PFSK-1 (cell line): ENCODE measurements around the gene MKI67.

ENCODE experiments used
- FOXP2 ChIP-seq: optimal IDR thresholded peaks from 2 replicates; pipeline ENCODE3; 2011; ENCODE audit warnings: borderline replicate concordance, control low read depth, inconsistent platforms; ENCODE audit not compliant: insufficient read depth; ENCODE audit errors: extremely low read length, extremely low read depth
- POLR2AphosphoS5 ChIP-seq: IDR thresholded peaks from 2 replicates; pipeline ENCODE4 v1.6.1; 2012; ENCODE audit warnings: low read depth, mild to moderate bottlenecking, control low read depth, low read length, moderate library complexity
- SIN3A ChIP-seq: IDR thresholded peaks from 2 replicates; pipeline ENCODE4 v1.6.1; 2012; ENCODE audit warnings: mild to moderate bottlenecking, low read length, moderate library complexity, borderline replicate concordance; ENCODE audit not compliant: insufficient read depth
- TAF1 ChIP-seq: IDR thresholded peaks from 2 replicates; pipeline ENCODE4 v1.6.1; 2012; ENCODE audit warnings: low read length, control low read depth, borderline replicate concordance; ENCODE audit not compliant: insufficient read depth
- TF ChIP-seq, protein P1 (sequence below), 2 experiments: IDR thresholded peaks; 2 replicates each; pipeline versions ENCODE4 v1.6.1 to v1.8.0; 2011 to 2012; ENCODE audit warnings: low read depth in 2 of 2, low read length in 2 of 2, control low read depth in 1 of 2, inconsistent platforms in 1 of 2, mild to moderate bottlenecking in 1 of 2, moderate library complexity in 1 of 2; ENCODE audit not compliant: insufficient read depth in 1 of 2

MKI67 gene

GRCh38 chr10:128122931-128123330 lies 3.3 kb downstream of the MKI67 start:
- TF ChIP-seq SIN3A (no peak), POLR2AphosphoS5 (no peak), FOXP2 (no peak), TAF1 (no peak)
- TF ChIP-seq, protein P1, sequence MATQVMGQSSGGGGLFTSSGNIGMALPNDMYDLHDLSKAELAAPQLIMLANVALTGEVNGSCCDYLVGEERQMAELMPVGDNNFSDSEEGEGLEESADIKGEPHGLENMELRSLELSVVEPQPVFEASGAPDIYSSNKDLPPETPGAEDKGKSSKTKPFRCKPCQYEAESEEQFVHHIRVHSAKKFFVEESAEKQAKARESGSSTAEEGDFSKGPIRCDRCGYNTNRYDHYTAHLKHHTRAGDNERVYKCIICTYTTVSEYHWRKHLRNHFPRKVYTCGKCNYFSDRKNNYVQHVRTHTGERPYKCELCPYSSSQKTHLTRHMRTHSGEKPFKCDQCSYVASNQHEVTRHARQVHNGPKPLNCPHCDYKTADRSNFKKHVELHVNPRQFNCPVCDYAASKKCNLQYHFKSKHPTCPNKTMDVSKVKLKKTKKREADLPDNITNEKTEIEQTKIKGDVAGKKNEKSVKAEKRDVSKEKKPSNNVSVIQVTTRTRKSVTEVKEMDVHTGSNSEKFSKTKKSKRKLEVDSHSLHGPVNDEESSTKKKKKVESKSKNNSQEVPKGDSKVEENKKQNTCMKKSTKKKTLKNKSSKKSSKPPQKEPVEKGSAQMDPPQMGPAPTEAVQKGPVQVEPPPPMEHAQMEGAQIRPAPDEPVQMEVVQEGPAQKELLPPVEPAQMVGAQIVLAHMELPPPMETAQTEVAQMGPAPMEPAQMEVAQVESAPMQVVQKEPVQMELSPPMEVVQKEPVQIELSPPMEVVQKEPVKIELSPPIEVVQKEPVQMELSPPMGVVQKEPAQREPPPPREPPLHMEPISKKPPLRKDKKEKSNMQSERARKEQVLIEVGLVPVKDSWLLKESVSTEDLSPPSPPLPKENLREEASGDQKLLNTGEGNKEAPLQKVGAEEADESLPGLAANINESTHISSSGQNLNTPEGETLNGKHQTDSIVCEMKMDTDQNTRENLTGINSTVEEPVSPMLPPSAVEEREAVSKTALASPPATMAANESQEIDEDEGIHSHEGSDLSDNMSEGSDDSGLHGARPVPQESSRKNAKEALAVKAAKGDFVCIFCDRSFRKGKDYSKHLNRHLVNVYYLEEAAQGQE (IDR thresholded peaks at IDR 0.05; ENCODE audit: insufficient read depth in 1 of 2, low read depth in 2 of 2, low read length in 2 of 2) = no peak

GRCh38 chr10:128121750-128122412 lies 4.3 kb downstream of the MKI67 start:
- TF ChIP-seq POLR2AphosphoS5 (no peak), SIN3A (no peak), TAF1 (no peak), FOXP2 (no peak)
- TF ChIP-seq, protein P1 (IDR thresholded peaks at IDR 0.05; ENCODE audit: insufficient read depth in 1 of 2, low read depth in 2 of 2, low read length in 2 of 2) = no peak

DNA sequence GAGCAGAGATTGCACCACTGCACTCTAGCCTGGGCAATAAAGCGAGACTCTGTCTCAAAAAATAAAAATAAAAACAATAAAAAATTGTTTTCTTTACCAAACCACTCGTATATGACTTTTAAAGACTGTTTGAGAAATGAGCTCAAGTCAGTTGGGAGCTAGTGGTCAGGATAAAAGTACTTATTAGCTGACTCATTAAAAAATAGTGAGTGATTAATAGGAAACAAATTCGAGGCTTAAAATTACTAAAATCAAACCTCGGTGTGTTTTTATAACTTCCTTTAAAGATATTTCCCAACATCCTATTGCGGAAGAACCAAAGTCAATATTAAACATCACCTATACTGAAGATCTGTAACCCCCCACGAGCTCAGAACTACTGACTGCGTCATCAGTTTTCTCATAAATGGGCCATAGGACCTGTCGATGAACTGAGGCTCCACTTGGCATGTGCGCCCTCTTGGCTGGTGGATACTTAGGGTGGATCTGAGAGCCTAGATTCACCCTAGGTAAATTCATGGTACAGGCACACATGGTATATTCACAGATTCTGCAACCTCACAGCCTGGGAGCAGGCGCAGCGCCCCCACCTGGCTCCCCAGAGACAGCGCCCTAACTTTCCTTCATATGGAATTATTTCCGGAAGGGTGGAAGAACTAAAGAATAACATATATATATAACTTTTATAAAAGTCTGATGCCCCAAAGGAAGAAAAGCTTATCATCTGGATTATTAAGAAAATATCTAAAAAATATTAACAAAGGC lies 9.2 kb downstream of the MKI67 start:
- TF ChIP-seq, protein P1 (IDR thresholded peaks at IDR 0.05; ENCODE audit: insufficient read depth in 1 of 2, low read depth in 2 of 2, low read length in 2 of 2) = no peak
- TF ChIP-seq FOXP2 = no peak
- no peak for TF ChIP-seq SIN3A
- no peak for TF ChIP-seq TAF1
- TF ChIP-seq POLR2AphosphoS5 = no peak

DNA sequence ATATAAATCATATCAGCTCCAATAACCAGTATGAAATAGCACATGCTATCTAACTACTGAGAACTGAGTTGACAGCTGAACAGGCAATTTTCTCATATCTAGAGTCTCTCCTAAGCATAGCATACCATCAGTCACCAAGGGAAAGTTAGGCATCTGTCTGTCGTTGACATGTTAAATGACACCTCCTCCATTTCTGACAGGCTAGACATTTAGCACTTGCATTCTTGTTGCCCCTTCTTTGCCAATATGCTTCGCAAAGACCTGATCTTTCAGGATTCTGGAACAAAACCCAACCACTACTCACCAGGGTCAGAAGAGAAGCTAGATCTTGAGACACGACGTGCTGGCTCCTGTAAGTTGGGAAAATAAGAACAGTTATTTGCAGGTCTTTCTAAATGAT lies 10.0 kb downstream of the MKI67 start:
- TF ChIP-seq TAF1 (no peak), POLR2AphosphoS5 (no peak), FOXP2 (no peak), SIN3A (no peak)
- TF ChIP-seq, protein P1 (IDR thresholded peaks at IDR 0.05; ENCODE audit: insufficient read depth in 1 of 2, low read depth in 2 of 2, low read length in 2 of 2) = no peak

DNA sequence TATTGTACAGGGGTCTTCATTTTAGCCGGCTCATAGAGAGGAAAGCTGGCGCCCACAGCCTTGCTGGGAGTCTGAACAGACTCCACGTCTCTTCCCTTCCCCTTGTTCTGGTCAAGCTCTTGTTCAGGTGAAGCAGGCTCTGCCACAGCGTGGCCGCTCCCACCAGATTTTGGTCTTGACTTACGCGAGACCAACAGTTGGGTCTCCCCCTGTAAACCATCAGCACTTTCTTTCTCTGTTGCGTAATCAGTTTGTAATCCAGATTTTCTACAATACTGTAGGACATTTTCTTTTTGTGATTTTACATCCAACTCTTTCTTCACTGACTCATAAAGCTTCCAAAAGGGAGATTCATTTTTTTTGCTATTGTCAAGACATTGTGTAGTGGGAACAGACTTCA lies 10.9 kb downstream of the MKI67 start:
- TF ChIP-seq SIN3A (no peak), POLR2AphosphoS5 (no peak), TAF1 (no peak), FOXP2 (no peak)
- TF ChIP-seq, protein P1 (IDR thresholded peaks at IDR 0.05; ENCODE audit: insufficient read depth in 1 of 2, low read depth in 2 of 2, low read length in 2 of 2) = no peak
